DOHH2 (cell line): ENCODE measurements around the gene ASB6.

ENCODE experiments used
- H3F3A ChIP-seq: fragments of 200-600 bp; sonication (generic), shearing (Covaris generic); 2 replicates; pipeline ENCODE4 v1.6.0; 2016; ENCODE audit warnings: antibody characterized with exemption, mild to moderate bottlenecking; ENCODE audit not compliant: control insufficient read depth, insufficient read depth
- H3K27ac ChIP-seq: fragments of 200-600 bp; sonication (generic); 2 replicates; pipeline ENCODE4 v1.5.1; 2014; ENCODE audit warnings: low read depth, mild to moderate bottlenecking, low read length, moderate library complexity
- H3K27me3 ChIP-seq: fragments of 200-600 bp; sonication (generic); 2 replicates; pipeline ENCODE4 v1.6.1; 2014; ENCODE audit warnings: mild to moderate bottlenecking, low read length, mixed read lengths; ENCODE audit not compliant: control insufficient read depth
- H3K36me3 ChIP-seq: fragments of 200-600 bp; sonication (generic); 2 replicates; pipeline ENCODE4 v1.6.1; 2014; ENCODE audit warnings: mild to moderate bottlenecking, low read length, moderate library complexity, mixed read lengths; ENCODE audit not compliant: control insufficient read depth
- H3K4me1 ChIP-seq: fragments of 200-600 bp; sonication (generic); 2 replicates; pipeline ENCODE4 v1.6.1; 2014; ENCODE audit warnings: mild to moderate bottlenecking, low read length, mixed read lengths; ENCODE audit not compliant: control insufficient read depth
- H3K4me2 ChIP-seq: fragments of 200-600 bp; sonication (generic); 2 replicates; pipeline ENCODE4 v1.6.0; 2014; ENCODE audit warnings: mild to moderate bottlenecking, low read length, moderate library complexity
- H3K4me3 ChIP-seq: fragments of 200-600 bp; sonication (generic); 2 replicates; pipeline ENCODE4 v1.5.1; 2014; ENCODE audit warnings: mild to moderate bottlenecking, low read length, mixed read lengths
- H3K79me2 ChIP-seq: fragments of 200-600 bp; sonication (generic); 2 replicates; pipeline ENCODE4 v1.6.1; 2014; ENCODE audit warnings: mild to moderate bottlenecking, low read length, mixed read lengths; ENCODE audit not compliant: control insufficient read depth
- H3K9me2 ChIP-seq: fragments of 200-600 bp; sonication (generic); replicated peaks from 2 replicates; pipeline ENCODE4 v1.6.1; 2014; ENCODE audit warnings: mild to moderate bottlenecking, low read length, mixed read lengths; ENCODE audit not compliant: control insufficient read depth
- H3K9me3 ChIP-seq: fragments of 200-600 bp; sonication (generic); 2 replicates; pipeline ENCODE4 v1.6.1; 2014; ENCODE audit warnings: antibody characterized with exemption, low read length, mixed read lengths; ENCODE audit not compliant: control insufficient read depth, insufficient read depth
- H4K20me1 ChIP-seq: fragments of 200-600 bp; sonication (generic); 2 replicates; pipeline ENCODE4 v1.6.0; 2014; ENCODE audit warnings: low read depth, mild to moderate bottlenecking, antibody characterized with exemption, low read length, moderate library complexity; ENCODE audit not compliant: control insufficient read depth, insufficient read depth
- CTCF ChIP-seq: fragments of 200-600 bp; sonication (generic); IDR thresholded peaks from one replicate; pipeline ENCODE4 v1.5.1; 2014; ENCODE audit warnings: antibody characterized with exemption, mild to moderate bottlenecking, low read depth, low read length; ENCODE audit not compliant: poor library complexity, severe bottlenecking
- EZH2phosphoT487 ChIP-seq: fragments of 200-600 bp; sonication (generic); IDR thresholded peaks from 2 replicates; pipeline ENCODE4 v1.6.1; 2017; ENCODE audit warnings: borderline replicate concordance, mild to moderate bottlenecking, antibody characterized with exemption, low read length, moderate library complexity, mixed read lengths

Gene ASB6

GRCh38 chr9:129669946-129670345, 28.0 kb upstream of the ASB6 start:
- Histone ChIP-seq H3K4me3 (no peak overlapping the region), H3K79me2 (no peaks in the 10 kb centered on the region), H3K9me3 (no peaks in the 10 kb centered on the region), H3K9me2 (no peaks in the 10 kb centered on the region), H3K4me1 (no peaks in the 10 kb centered on the region), H3K27ac (no peak overlapping the region), H3K27me3 (no peaks in the 10 kb centered on the region), H3F3A (no peaks in the 10 kb centered on the region), H3K36me3 (no peaks in the 10 kb centered on the region), H4K20me1 (no peaks in the 10 kb centered on the region), H3K4me2 (no peak overlapping the region)
- TF ChIP-seq EZH2phosphoT487 (no peak), CTCF (no peak)

- Histone ChIP-seq H3K4me3 (no peak overlapping the region), H3K4me1 (no peaks in the 10 kb centered on the region), H3K4me2 (no peak overlapping the region), H3K36me3 (no peaks in the 10 kb centered on the region), H4K20me1 (no peaks in the 10 kb centered on the region), H3K9me3 (no peaks in the 10 kb centered on the region), H3K27ac (no peak overlapping the region), H3K9me2 (no peaks in the 10 kb centered on the region), H3F3A (no peaks in the 10 kb centered on the region), H3K27me3 (no peaks in the 10 kb centered on the region), H3K79me2 (no peaks in the 10 kb centered on the region)
- TF ChIP-seq CTCF = no peak
- no peak for TF ChIP-seq EZH2phosphoT487
Observed at GRCh38 chr9:129669141-129669718, 27.3 kb upstream of the ASB6 start.

GRCh38 chr9:129667850-129668249, 25.9 kb upstream of the ASB6 start:
- TF ChIP-seq EZH2phosphoT487 (no peak), CTCF (no peak)
- H3K27ac ChIP-seq = no peak overlapping the region
- H3K4me3 ChIP-seq = no peak overlapping the region
- H3K4me2 ChIP-seq = no peak overlapping the region
- no peaks in the 10 kb centered on the region for H3K9me3 ChIP-seq
- no peaks in the 10 kb centered on the region for H3F3A ChIP-seq
- H3K79me2 ChIP-seq = no peaks in the 10 kb centered on the region
- no peaks in the 10 kb centered on the region for H3K4me1 ChIP-seq
- H3K36me3 ChIP-seq = no peaks in the 10 kb centered on the region
- H3K9me2 ChIP-seq = no peaks in the 10 kb centered on the region
- H3K27me3 ChIP-seq = no peaks in the 10 kb centered on the region
- H4K20me1 ChIP-seq = no peaks in the 10 kb centered on the region

GRCh38 chr9:129667378-129667777, 25.4 kb upstream of the ASB6 start:
- Histone ChIP-seq H3K9me3 (no peaks in the 10 kb centered on the region), H4K20me1 (no peaks in the 10 kb centered on the region), H3K4me3 (no peak overlapping the region), H3K9me2 (no peaks in the 10 kb centered on the region), H3K4me1 (no peaks in the 10 kb centered on the region), H3K27me3 (no peaks in the 10 kb centered on the region), H3K79me2 (no peaks in the 10 kb centered on the region), H3F3A (no peaks in the 10 kb centered on the region), H3K27ac (no peak overlapping the region), H3K4me2 (no peak overlapping the region), H3K36me3 (no peaks in the 10 kb centered on the region)
- no peak for TF ChIP-seq CTCF
- no peak for TF ChIP-seq EZH2phosphoT487
